B cell (primary cell): Measurements from ENCODE around the gene CRIM1. TPM values are rescaled to one million over a fixed set of nuclear protein-coding genes. Genes with fewer than 3 reads are reported as not detected.

ENCODE experiments used
- ATAC-seq: fragments of 200-7000 bp; cut with Tn5 transposase; one replicate; pipeline ENCODE4 v1.10.0; 2021; ENCODE audit warnings: low read depth, mild to moderate bottlenecking, moderate number of reproducible peaks, moderate library complexity
- CTCF ChIA-PET: fragments of 350-600 bp; sonication (Branson Sonifier 250); formaldehyde crosslinking; loops from one replicate; lab custom pipeline; 2021; ENCODE audit warnings: antibody characterized with exemption, inconsistent platforms; lab: Charles Lee
- POLR2A ChIA-PET: fragments of 350-600 bp; sonication (Branson Sonifier 250); formaldehyde crosslinking; loops from one replicate; lab custom pipeline; 2021; ENCODE audit warnings: antibody characterized with exemption; lab: Charles Lee
- DNase-seq: peaks from one replicate; pipeline ENCODE4 v3.0.0; 2013
- H2AFZ ChIP-seq: 2 replicates; pipeline ENCODE4 v1.6.1; 2012; ENCODE audit warnings: mild to moderate bottlenecking, low read depth, low read length; ENCODE audit not compliant: insufficient read depth, poor library complexity, severe bottlenecking
- H3K27ac ChIP-seq, 2 donors: 1 replicate in 1 of 2; 2 replicates in 1 of 2; pipeline ENCODE4 v1.5.1; 2012 to 2013; ENCODE audit warnings: low read length in 2 of 2, mild to moderate bottlenecking in 2 of 2, moderate library complexity in 1 of 2
- H3K27me3 ChIP-seq, 4 experiments: fragments of 200-600 bp in 1 of 4; sonication (generic) in 1 of 4; replicated peaks in 1 of 4; 1 replicate in 2 of 4; 2 replicates in 2 of 4; pipeline versions ENCODE4 v1.6.1 to v1.7.0; 2013 to 2016; ENCODE audit warnings: low read length in 3 of 4, mild to moderate bottlenecking in 2 of 4, mixed read lengths in 1 of 4, moderate library complexity in 1 of 4; ENCODE audit not compliant: insufficient read depth in 4 of 4, control insufficient read depth in 3 of 4; ENCODE audit errors: control extremely low read depth in 1 of 4
- H3K36me3 ChIP-seq, 2 experiments: replicated peaks in 1 of 2; 1 replicate in 1 of 2; 2 replicates in 1 of 2; pipeline versions ENCODE4 v1.6.1 to v1.7.1; 2013; ENCODE audit warnings: low read length in 1 of 2; ENCODE audit not compliant: insufficient read depth in 2 of 2, control insufficient read depth in 1 of 2; ENCODE audit errors: control extremely low read depth in 1 of 2, extremely low read depth in 1 of 2
- H3K4me1 ChIP-seq, 2 donors: fragments of 200-600 bp in 1 of 2; sonication (generic) in 1 of 2; 1 replicate in 1 of 2; 2 replicates in 1 of 2; pipeline versions ENCODE4 v1.5.1 to v1.6.1; 2013 to 2017; ENCODE audit warnings: low read length in 2 of 2; ENCODE audit not compliant: control insufficient read depth in 2 of 2, insufficient read depth in 2 of 2
- H3K4me2 ChIP-seq: replicated peaks from 2 replicates; pipeline ENCODE3; 2012; ENCODE audit warnings: mild to moderate bottlenecking, low read depth, low read length; ENCODE audit not compliant: poor library complexity, severe bottlenecking
- H3K4me3 ChIP-seq, 5 experiments: fragments of 200-600 bp in 1 of 5; sonication (generic) in 1 of 5; 1 replicate in 3 of 5; 2 replicates in 2 of 5; pipeline versions ENCODE4 v1.5.1 to v1.7.0; 2011 to 2016; ENCODE audit warnings: low read length in 4 of 5, mild to moderate bottlenecking in 4 of 5, low read depth in 2 of 5, control low read depth in 1 of 5, moderate library complexity in 1 of 5; ENCODE audit not compliant: insufficient read depth in 1 of 5; ENCODE audit errors: control extremely low read depth in 1 of 5, extremely low read depth in 1 of 5
- H3K79me2 ChIP-seq: fragments of 200-600 bp; sonication (generic); one replicate; pipeline ENCODE4 v1.6.0; 2016; ENCODE audit warnings: low read length; ENCODE audit not compliant: control insufficient read depth, insufficient read depth
- H3K9ac ChIP-seq: fragments of 200-600 bp; sonication (generic); 2 replicates; pipeline ENCODE4 v1.6.1; 2017; ENCODE audit warnings: mild to moderate bottlenecking, low read length, moderate library complexity
- H3K9me3 ChIP-seq, 3 donors: one replicate each; pipeline versions ENCODE4 v1.6.1 to v1.7.1; 2013; ENCODE audit warnings: low read length in 2 of 3; ENCODE audit not compliant: control insufficient read depth in 2 of 3, insufficient read depth in 1 of 3; ENCODE audit errors: control extremely low read depth in 1 of 3
- H4K20me1 ChIP-seq: 2 replicates; pipeline ENCODE4 v1.6.0; 2012; ENCODE audit warnings: mild to moderate bottlenecking, low read length; ENCODE audit not compliant: insufficient read depth, control insufficient read depth, poor library complexity, severe bottlenecking
- H3K27ac Mint-ChIP-seq: one replicate; pipeline ENCODE4 v1.8.0; 2021; ENCODE audit warnings: mixed read lengths
- H3K27me3 Mint-ChIP-seq: one replicate; pipeline ENCODE4 v1.8.0; 2021; ENCODE audit warnings: mixed read lengths
- H3K4me1 Mint-ChIP-seq: one replicate; pipeline ENCODE4 v1.8.0; 2021; ENCODE audit warnings: mixed read lengths
- H3K4me3 Mint-ChIP-seq: one replicate; pipeline ENCODE4 v1.8.0; 2021; ENCODE audit warnings: mixed read lengths
- H3K9me3 Mint-ChIP-seq: one replicate; pipeline ENCODE4 v1.8.0; 2022; ENCODE audit warnings: mixed read lengths; ENCODE audit not compliant: insufficient read depth
- EZH2 ChIP-seq: IDR thresholded peaks from 2 replicates; pipeline ENCODE4 v1.6.1; 2012; ENCODE audit warnings: borderline replicate concordance, low read depth, mild to moderate bottlenecking, moderate library complexity, low read length; ENCODE audit not compliant: insufficient read depth, poor library complexity, severe bottlenecking
- WGBS: methylation state at CpG from one replicate; pipeline ENCODE4 v1.1.5; 2013; ENCODE audit warnings: missing lambda C conversion rate; ENCODE audit not compliant: insufficient coverage; 5-methylcytosine and 5-hydroxymethylcytosine counted together
- intact Hi-C: fragments of 100-400 bp; cut with micrococcal nuclease; formaldehyde crosslinking; loops from one replicate; pipeline ENCODE4 v1.10.0; 2022
- polyA plus RNA-seq: library from polyadenylated mRNA; depleted of rRNA; stranded (reverse); fragments of >200 nt; gene quantifications from 2 replicates; pipeline ENCODE4 v1.2.3, GENCODE V29; 2012
- total RNA-seq, 2 donors: library from RNA; stranded (reverse); fragments of 120-200 nt in 1 of 2; gene quantifications; 1 replicate in 1 of 2; 2 replicates in 1 of 2; pipeline versions ENCODE4 v1.2.3 to v1.2.4, GENCODE V29; 2013 to 2022
- TF ChIP-seq, protein P1 (sequence below): fragments of 200-600 bp; IDR thresholded peaks from one replicate; pipeline ENCODE4 v1.8.0; 2022; ENCODE audit warnings: antibody characterized with exemption, mild to moderate bottlenecking

The CRIM1 gene
- total and polyA plus RNA-seq, 2 donors (not counting 1 experiment from before 2014, with no cell fraction given): 1.3 to 5.0 TPM

DNA sequence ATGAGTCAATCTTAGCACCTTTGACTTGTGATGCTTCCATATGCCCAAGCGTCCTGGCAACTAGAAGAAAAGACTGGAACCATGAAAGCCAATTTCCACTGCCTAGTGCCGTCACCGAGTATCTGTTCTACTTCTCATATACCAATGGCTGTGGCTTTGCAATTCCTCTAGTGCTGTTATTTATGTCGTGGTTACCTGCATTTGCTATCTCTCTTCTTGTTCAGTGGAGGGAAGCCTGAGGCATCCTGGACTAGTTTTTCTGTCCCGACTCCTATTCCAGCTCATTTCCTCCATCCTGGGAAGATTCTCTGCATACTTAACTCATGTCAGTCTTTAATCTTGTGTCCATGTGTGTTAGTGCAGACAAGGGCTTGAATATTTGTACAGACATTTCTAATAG, 124.5 kb downstream of the CRIM1 start:
- H3K27me3 Mint-ChIP-seq: no peaks in the 10 kb centered on the region
- ATAC-seq (no peak), DNase-seq (no peak)
- intact Hi-C loops: no loop called here
- no peak overlapping the region for H3K27ac Mint-ChIP-seq
- Histone ChIP-seq H3K79me2 (no peaks in the 10 kb centered on the region), H3K4me2 (no peak overlapping the region), H3K36me3 (peaks cover 0 to 1% of the 10 kb centered on the region in 2 experiments), H2AFZ (no peak overlapping the region), H3K27me3 (no peaks in the 10 kb centered on the region), H4K20me1 (no peaks in the 10 kb centered on the region), H3K9me3 (peaks cover 4 to 8% (median 4%) of the 10 kb centered on the region in 3 donors), H3K4me1 (no peaks in the 10 kb centered on the region), H3K27ac (no peak overlapping the region), H3K9ac (no peak overlapping the region), H3K4me3 (no peak overlapping the region)
- TF ChIP-seq, protein P1, sequence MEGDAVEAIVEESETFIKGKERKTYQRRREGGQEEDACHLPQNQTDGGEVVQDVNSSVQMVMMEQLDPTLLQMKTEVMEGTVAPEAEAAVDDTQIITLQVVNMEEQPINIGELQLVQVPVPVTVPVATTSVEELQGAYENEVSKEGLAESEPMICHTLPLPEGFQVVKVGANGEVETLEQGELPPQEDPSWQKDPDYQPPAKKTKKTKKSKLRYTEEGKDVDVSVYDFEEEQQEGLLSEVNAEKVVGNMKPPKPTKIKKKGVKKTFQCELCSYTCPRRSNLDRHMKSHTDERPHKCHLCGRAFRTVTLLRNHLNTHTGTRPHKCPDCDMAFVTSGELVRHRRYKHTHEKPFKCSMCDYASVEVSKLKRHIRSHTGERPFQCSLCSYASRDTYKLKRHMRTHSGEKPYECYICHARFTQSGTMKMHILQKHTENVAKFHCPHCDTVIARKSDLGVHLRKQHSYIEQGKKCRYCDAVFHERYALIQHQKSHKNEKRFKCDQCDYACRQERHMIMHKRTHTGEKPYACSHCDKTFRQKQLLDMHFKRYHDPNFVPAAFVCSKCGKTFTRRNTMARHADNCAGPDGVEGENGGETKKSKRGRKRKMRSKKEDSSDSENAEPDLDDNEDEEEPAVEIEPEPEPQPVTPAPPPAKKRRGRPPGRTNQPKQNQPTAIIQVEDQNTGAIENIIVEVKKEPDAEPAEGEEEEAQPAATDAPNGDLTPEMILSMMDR: no peak
- no peak for TF ChIP-seq EZH2
- peaks cover 9% of the 10 kb centered on the region for H3K9me3 Mint-ChIP-seq
- ChIA-PET CTCF (no interaction called here), POLR2A (no interaction called here)
- H3K4me3 Mint-ChIP-seq: no peak overlapping the region
- WGBS: 100% methylated on average over 1 of the region's 5 CpGs
- H3K4me1 Mint-ChIP-seq: peaks cover 2% of the 10 kb centered on the region

DNA sequence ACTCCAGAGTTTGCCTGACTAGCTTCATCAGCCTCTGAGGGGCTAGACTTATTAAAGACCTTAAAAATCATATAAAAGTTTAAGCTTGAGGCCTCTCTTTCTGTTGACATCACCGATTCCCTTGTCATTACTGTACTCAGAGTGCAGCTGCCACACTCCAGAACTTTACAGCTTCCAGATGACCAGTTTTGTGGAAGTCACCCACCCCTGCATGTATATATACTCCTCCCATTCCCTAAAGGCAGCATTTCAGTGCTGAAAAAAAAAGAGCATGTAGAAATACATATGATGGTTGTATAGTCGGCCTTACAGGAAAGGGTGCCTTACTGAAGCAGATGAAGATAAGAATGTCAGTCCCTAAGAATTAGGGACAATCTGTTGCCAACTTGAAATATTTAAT, 125.1 kb downstream of the CRIM1 start:
- no peak overlapping the region for H3K27ac ChIP-seq
- H3K9ac ChIP-seq: no peak overlapping the region
- POLR2A ChIA-PET: no interaction called here
- 94% methylated on average over 2 of the region's 2 CpGs for WGBS
- intact Hi-C loops: no loop called here
- no peaks in the 10 kb centered on the region for H3K27me3 ChIP-seq
- ATAC-seq: no peak
- H3K4me2 ChIP-seq: no peak overlapping the region
- H3K27me3 Mint-ChIP-seq: no peaks in the 10 kb centered on the region
- H4K20me1 ChIP-seq: no peaks in the 10 kb centered on the region
- no peaks in the 10 kb centered on the region for H3K4me1 ChIP-seq
- H3K4me1 Mint-ChIP-seq: peaks cover 2% of the 10 kb centered on the region
- no peak overlapping the region for H3K4me3 Mint-ChIP-seq
- H3K36me3 ChIP-seq: peaks cover 0 to 1% of the 10 kb centered on the region in 2 experiments
- H3K9me3 ChIP-seq: peaks cover 2 to 4% (median 4%) of the 10 kb centered on the region in 3 donors
- no peak overlapping the region for H3K27ac Mint-ChIP-seq
- H3K4me3 ChIP-seq: no peak overlapping the region
- CTCF ChIA-PET: no interaction called here
- no peak overlapping the region for H2AFZ ChIP-seq
- no peaks in the 10 kb centered on the region for H3K79me2 ChIP-seq
- TF ChIP-seq, protein P1: no peak
- no peak for TF ChIP-seq EZH2
- H3K9me3 Mint-ChIP-seq: peaks cover 7% of the 10 kb centered on the region
- no peak for DNase-seq
